Dermis blood vessel endothelial cell (primary cell): ENCODE data around the gene BRCC3. TPM values are rescaled to one million over a fixed set of nuclear protein-coding genes. Genes with fewer than 3 reads are reported as not detected.

Experiments used
- DNase-seq: peaks from one replicate; pipeline ENCODE4 v3.0.0; 2010
- total RNA-seq: library from RNA; depleted of rRNA; stranded (reverse); fragments of >200 nt; gene quantifications from 2 replicates; pipeline ENCODE4 v1.2.3, GENCODE V29; 2014

The BRCC3 gene
- 17.4 and 28.9 TPM in 2 replicates for total RNA-seq

DNA sequence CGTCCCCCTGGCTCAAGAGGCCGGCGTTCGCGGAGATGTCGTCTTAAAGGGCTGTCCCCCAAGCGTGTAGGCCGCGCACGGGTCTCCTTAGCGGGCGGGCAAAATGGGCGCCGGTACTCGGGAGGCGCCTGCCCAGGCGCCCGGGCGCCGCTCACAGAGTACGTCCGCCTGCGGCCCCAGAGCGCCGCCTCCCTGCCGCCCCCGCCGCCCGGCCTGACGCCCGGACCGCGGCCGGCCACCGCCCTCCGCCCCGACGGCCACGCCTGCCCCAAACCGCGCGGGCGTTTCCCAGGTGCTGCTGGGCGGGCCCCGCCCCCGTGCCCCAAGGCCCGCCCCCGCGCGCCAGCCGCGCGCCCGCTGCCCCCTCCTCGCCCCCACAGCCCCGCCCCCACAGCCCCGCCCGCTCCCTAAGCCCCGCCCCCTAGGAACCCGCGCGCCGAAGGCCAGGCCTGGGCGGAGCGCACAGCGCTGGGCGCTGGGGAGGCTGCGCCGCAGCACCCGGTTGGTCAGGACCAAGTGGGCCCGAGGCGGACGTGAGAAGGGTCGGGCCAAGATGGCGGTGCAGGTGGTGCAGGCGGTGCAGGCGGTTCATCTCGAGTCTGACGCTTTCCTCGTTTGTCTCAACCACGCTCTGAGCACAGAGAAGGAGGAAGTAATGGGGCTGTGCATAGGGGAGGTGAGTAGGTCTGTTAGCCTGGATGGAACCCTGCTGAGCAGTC is at the start of gene BRCC3, which contains the start of the genes CMC4 and MTCP1:
Gene BRCC3 (plus strand): TSS at position 534 of the 719 bp plus-strand sequence. CDS start 20 bp downstream, at position 554.
Gene CMC4 (minus strand): TSS at position 162 of the 719 bp plus-strand sequence. CDS start 7,113 bp downstream, outside the sequence.
Gene MTCP1 (minus strand): TSS at position 162 of the 719 bp plus-strand sequence. CDS start 5,126 bp downstream, outside the sequence.
- peak; percentile 85 for DNase-seq

DNA sequence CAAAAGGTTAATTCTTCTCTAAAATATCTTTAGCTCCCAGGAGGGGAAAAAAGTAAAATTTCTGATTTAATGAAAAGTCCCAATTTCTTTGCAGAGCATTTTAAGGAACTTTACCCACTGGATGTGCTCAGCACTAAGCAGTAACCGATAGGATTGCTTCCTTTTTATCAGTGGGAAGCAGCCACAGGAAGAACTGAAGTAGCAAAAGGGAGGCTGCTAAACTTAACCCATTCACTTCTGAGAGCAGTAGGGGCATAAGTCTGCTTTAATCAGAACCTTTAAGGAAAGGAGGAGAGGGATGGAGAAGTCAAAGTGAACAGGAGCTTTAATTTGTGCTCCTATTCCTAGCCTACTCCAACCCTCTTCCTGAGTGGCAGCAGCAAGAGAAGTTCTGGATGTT is 48.7 kb upstream of the BRCC3 start, which contains the start of gene F8:
Gene F8 (minus strand): TSS at position 139 of the 400 bp plus-strand sequence. CDS start 171 bp downstream, outside the sequence.
- DNase-seq = no peak

- DNase-seq = no peak
Measured at GRCh38 chrX:155023907-155024833, 47.1 kb upstream of the BRCC3 start.

DNA sequence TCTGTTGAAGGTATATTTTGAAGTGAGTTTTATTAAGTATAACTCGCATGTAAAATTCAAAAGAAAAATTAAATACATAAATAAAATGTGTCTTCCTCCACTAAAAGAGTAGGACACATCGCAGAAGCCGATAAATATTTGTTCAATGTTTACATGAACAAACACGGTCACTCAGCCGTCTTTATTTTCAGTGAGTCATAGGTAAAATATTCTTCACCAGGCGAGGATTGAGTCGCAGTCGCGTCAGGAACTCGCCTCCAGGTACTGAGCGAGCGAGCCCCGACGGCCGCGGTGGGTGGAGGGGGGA is 44.9 kb upstream of the BRCC3 start:
- no peak for DNase-seq

DNA sequence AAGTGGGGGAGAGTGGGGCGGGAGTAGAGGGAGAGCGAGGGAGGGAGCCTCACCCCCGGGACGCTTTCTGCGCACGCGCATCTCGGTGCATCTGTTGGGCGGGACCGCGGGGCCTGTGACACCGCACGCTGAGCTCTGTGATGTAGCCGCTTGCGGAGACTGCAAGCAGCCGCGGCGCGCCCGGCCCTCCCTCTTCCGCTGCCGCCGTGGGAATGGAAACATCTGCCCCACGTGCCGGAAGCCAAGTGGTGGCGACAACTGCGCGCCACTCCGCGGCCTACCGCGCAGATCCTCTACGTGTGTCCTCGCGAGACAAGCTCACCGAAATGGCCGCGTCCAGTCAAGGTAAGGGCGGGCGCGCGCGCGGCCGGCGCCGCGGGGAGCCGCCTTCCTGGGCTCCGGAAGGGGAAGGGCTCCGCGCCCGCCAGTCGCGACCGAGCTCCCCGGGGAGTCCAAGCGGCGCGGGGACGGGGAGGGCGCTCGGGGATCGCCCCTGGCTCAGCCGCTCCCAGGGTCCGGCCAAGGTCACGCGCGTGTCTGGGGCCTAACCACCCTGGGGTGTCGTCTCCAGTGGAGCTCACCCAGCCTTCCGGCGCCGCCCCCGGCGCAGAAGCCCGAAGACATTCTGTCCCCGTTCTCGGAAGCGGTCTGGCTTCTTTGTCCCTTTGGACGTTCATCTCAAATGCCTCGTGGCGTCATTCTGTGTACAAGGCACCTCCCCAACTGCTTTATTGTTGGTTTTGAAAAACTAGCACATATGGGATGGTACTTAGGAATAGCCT is 44.4 kb upstream of the BRCC3 start, which contains the start of gene FUNDC2:
Gene FUNDC2 (plus strand): TSS at position 118 of the 782 bp plus-strand sequence. CDS start 95 bp downstream, at position 213.
- DNase-seq = peak; percentile 95

DNA sequence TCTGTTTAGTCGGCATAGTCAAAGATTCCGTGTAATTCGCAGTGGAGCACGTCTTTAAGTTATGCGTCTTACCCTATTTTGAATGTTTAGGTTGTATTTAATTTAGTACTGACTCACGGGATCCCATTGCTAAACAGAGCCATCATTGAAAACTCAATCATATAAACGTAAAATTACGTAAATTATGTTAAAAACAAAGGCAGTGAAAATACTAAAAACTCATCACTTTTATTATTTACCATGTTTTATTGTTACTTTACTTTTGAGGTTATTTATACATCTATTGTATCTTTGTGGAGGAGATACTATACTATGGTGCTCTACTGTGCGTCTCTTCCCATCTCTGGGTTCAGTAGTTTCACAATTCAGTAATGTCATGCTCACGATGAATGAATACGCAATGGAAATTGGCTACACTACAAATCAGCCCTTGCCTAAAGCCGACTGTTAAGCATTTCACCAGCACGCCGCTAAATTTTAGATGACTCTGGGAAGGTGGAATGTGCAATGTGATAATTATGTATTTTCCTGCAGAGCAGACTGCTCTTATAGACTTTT is 43.7 kb upstream of the BRCC3 start:
- DNase-seq = peak; percentile 66

- peak; percentile 5 for DNase-seq
Measured at GRCh38 chrX:155028129-155028528, 43.2 kb upstream of the BRCC3 start.

GRCh38 chrX:155028877-155029291 is 42.4 kb upstream of the BRCC3 start:
- peak; percentile 6 for DNase-seq

DNA sequence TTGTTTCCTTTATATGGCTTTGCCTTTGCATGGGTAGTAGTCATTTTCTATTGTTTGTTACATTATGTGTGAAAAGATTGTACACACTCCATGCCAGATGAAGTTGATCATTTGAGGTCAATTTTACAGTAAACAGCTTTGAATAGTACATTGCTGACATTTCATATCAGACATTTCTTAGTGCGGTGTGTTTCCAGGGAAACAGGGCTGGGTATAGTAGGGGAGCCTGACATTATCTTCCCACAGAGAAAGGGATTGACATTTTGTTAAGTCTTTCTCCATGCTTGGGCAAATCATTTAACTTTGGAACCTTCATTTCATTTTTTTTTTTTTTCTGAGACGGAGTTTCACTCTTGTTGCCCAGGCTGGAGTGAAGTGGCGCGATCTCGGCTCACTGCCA is 39.7 kb upstream of the BRCC3 start:
- no peak for DNase-seq

- no peak for DNase-seq
Measured at GRCh38 chrX:155035688-155036087, 35.6 kb upstream of the BRCC3 start.

DNA sequence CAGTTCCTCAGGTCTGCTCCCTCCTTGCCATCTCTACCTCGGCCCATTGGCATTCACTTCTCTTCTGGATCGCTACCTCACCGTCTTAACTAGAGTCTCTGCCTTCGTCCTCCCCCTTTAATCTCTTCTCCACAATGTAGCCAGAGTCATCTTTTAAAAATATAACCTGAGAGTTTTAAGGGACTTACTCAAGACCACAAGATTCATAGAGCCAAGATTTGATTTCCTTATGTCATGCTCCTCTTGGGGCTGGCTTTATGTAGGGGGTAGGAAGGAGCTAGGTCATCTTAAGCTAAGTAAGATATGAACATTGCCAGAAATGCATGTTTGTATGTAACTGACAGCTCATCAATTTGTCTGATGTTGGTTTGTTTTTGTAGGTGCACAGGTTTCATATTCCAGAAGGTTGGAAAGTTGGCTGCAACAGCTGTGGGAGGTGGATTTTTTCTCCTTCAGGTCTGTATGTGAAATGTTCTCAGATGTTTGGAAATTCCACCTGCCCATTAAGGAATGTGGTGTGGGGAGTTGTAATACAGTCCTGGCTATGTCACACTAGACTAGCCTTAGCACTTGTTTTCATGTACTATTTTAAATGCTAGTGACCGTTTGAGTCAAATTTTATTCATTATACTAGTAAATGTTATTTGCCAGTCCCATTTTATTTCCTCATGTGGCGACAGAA is 25.0 kb upstream of the BRCC3 start:
- DNase-seq = no peak

- no peak for DNase-seq
Measured at GRCh38 chrX:155046811-155047528, 24.3 kb upstream of the BRCC3 start.

GRCh38 chrX:155048977-155049619 is 22.2 kb upstream of the BRCC3 start:
- peak; percentile 74 for DNase-seq

GRCh38 chrX:155052738-155053498 is 18.4 kb upstream of the BRCC3 start:
- DNase-seq = no peak

- no peak for DNase-seq
Measured at GRCh38 chrX:155053656-155054055, 17.7 kb upstream of the BRCC3 start.

- DNase-seq = no peak
Measured at GRCh38 chrX:155054255-155054654, 17.1 kb upstream of the BRCC3 start.

- DNase-seq = no peak
Measured at GRCh38 chrX:155055494-155055893, 15.8 kb upstream of the BRCC3 start.

- no peak for DNase-seq
Measured at GRCh38 chrX:155056471-155056870, 14.8 kb upstream of the BRCC3 start.
